H1 (cell line): ENCODE results near the gene ITGA3. TPM values are rescaled to one million over a fixed set of nuclear protein-coding genes. Genes with fewer than 3 reads are reported as not detected.
A peak's percentile ranks its signal among the peaks of the same experiment; 100 is the strongest.

Source experiments
- CTCF ChIA-PET: fragments of 300-600 bp; sonication (Branson Sonifier 250); formaldehyde crosslinking; loops from one replicate; lab custom pipeline; 2021; ENCODE audit not compliant: partially characterized antibody; lab: Charles Lee
- POLR2A ChIA-PET: fragments of 300-600 bp; sonication (Branson Sonifier 250); formaldehyde crosslinking; loops from one replicate; lab custom pipeline; 2021; ENCODE audit warnings: inconsistent platforms; ENCODE audit not compliant: partially characterized antibody; lab: Charles Lee
- DNase-seq, 2 experiments: peaks; one replicate each; pipeline versions ENCODE4 v3.0.0 to v3.0.0-alpha.2; 2010 to 2022; ENCODE audit warnings: low spot score in 2 of 2, low read depth in 1 of 2, mixed read lengths in 1 of 2
- FAIRE-seq: peaks from 2 replicates; lab custom pipeline; 2011; peaks lifted over from hg19 to GRCh38; lab: Jason Lieb, UNC
- H2AFZ ChIP-seq: 2 replicates; pipeline ENCODE4 v1.8.1; 2012; ENCODE audit warnings: low read length, inconsistent platforms
- H2AK5ac ChIP-seq: 2 replicates; pipeline ENCODE4 v1.6.1; 2013; ENCODE audit warnings: low read depth, low read length
- H2BK120ac ChIP-seq: replicated peaks from 2 replicates; pipeline ENCODE3; 2013; ENCODE audit warnings: low read depth, low read length, inconsistent platforms
- H2BK12ac ChIP-seq: 2 replicates; pipeline ENCODE4 v1.6.1; 2013; ENCODE audit warnings: low read depth, low read length
- H2BK15ac ChIP-seq: 2 replicates; pipeline ENCODE4 v1.6.1; 2013; ENCODE audit warnings: low read length
- H2BK20ac ChIP-seq: 2 replicates; pipeline ENCODE4 v1.6.1; 2013; ENCODE audit warnings: low read length
- H2BK5ac ChIP-seq: 2 replicates; pipeline ENCODE4 v1.6.1; 2013; ENCODE audit warnings: low read depth, low read length
- H3K14ac ChIP-seq: 2 replicates; pipeline ENCODE4 v1.6.1; 2013; ENCODE audit warnings: inconsistent platforms; ENCODE audit not compliant: insufficient read length
- H3K18ac ChIP-seq: 2 replicates; pipeline ENCODE4 v1.6.1; 2013; ENCODE audit warnings: low read length; ENCODE audit errors: extremely low read depth
- H3K23ac ChIP-seq: 2 replicates; pipeline ENCODE4 v1.6.1; 2013; ENCODE audit warnings: inconsistent platforms; ENCODE audit not compliant: insufficient read length
- H3K23me2 ChIP-seq: 2 replicates; pipeline ENCODE4 v1.6.1; 2013; ENCODE audit warnings: low read depth, low read length
- H3K27ac ChIP-seq: 2 replicates; pipeline ENCODE4 v1.6.1; 2011; ENCODE audit warnings: low read depth, low read length, inconsistent platforms
- H3K27me3 ChIP-seq, 4 experiments: replicated peaks in 1 of 4; 1 replicate in 1 of 4; 2 replicates in 3 of 4; pipeline versions ENCODE4 v1.6.1 to v1.8.1; 2011 to 2013; ENCODE audit warnings: low read length in 3 of 4, mild to moderate bottlenecking in 3 of 4, inconsistent platforms in 2 of 4, mixed read lengths in 2 of 4, moderate library complexity in 1 of 4; ENCODE audit not compliant: control insufficient read depth in 3 of 4, insufficient read depth in 3 of 4; ENCODE audit errors: extremely low read depth in 1 of 4
- H3K36me3 ChIP-seq, 4 experiments: 2 replicates each; pipeline versions ENCODE4 v1.6.1 to v1.8.1; 2011 to 2013; ENCODE audit warnings: mild to moderate bottlenecking in 4 of 4, low read length in 3 of 4, moderate library complexity in 2 of 4, control low read depth in 1 of 4, inconsistent platforms in 1 of 4; ENCODE audit not compliant: insufficient read depth in 4 of 4, control insufficient read depth in 2 of 4
- H3K4ac ChIP-seq: replicated peaks from 2 replicates; pipeline ENCODE3; 2013; ENCODE audit warnings: low read length, low read depth, mixed read lengths, inconsistent platforms; ENCODE audit not compliant: insufficient read length
- H3K4me1 ChIP-seq, 4 experiments: replicated peaks in 1 of 4; 1 replicate in 1 of 4; 2 replicates in 3 of 4; pipeline versions ENCODE4 v1.6.1 to v1.8.1; 2011 to 2013; ENCODE audit warnings: low read length in 3 of 4, inconsistent platforms in 2 of 4, mixed read lengths in 1 of 4; ENCODE audit not compliant: insufficient read depth in 4 of 4, control insufficient read depth in 3 of 4
- H3K4me2 ChIP-seq, 2 experiments: 2 replicates each; pipeline versions ENCODE4 v1.6.1 to v1.8.1; 2011 to 2013; ENCODE audit warnings: low read depth in 2 of 2, low read length in 2 of 2, control low read depth in 1 of 2, inconsistent platforms in 1 of 2, mild to moderate bottlenecking in 1 of 2; ENCODE audit not compliant: insufficient read depth in 1 of 2
- H3K4me3 ChIP-seq, 4 experiments: fragments of 200-600, 300-600 bp in 1 of 4; sonication (generic), shearing (Covaris generic), sonication (Bioruptor Twin) in 1 of 4; 2 replicates each; pipeline versions ENCODE4 v1.5.1 to v1.8.1; 2011 to 2016; ENCODE audit warnings: low read length in 4 of 4, low read depth in 3 of 4, control low read depth in 2 of 4, inconsistent platforms in 2 of 4, mild to moderate bottlenecking in 2 of 4, mixed read lengths in 1 of 4, moderate library complexity in 1 of 4; ENCODE audit not compliant: insufficient read depth in 2 of 4; ENCODE audit errors: extremely low read depth in 1 of 4
- H3K56ac ChIP-seq: replicated peaks from 2 replicates; pipeline ENCODE3; 2013; ENCODE audit warnings: low read depth, mild to moderate bottlenecking, mixed read lengths, low read length, inconsistent platforms; ENCODE audit not compliant: insufficient read length
- H3K79me1 ChIP-seq: 2 replicates; pipeline ENCODE4 v1.6.1; 2013; ENCODE audit warnings: low read depth, low read length, control low read depth
- H3K79me2 ChIP-seq, 2 experiments: 2 replicates each; pipeline versions ENCODE4 v1.6.1 to v1.8.1; 2012 to 2013; ENCODE audit warnings: low read length in 2 of 2, mild to moderate bottlenecking in 2 of 2, inconsistent platforms in 1 of 2; ENCODE audit not compliant: insufficient read depth in 2 of 2, control insufficient read depth in 1 of 2
- H3K9ac ChIP-seq, 4 experiments: replicated peaks in 1 of 4; 1 replicate in 1 of 4; 2 replicates in 3 of 4; pipeline versions ENCODE4 v1.6.1 to v1.8.1; 2011 to 2013; ENCODE audit warnings: low read depth in 3 of 4, low read length in 3 of 4, control low read depth in 2 of 4, mild to moderate bottlenecking in 2 of 4, moderate library complexity in 2 of 4, inconsistent platforms in 1 of 4; ENCODE audit errors: extremely low read depth in 1 of 4
- H3K9me3 ChIP-seq, 2 experiments: 2 replicates each; pipeline versions ENCODE4 v1.6.1 to v1.8.1; 2012 to 2013; ENCODE audit warnings: mild to moderate bottlenecking in 2 of 2, moderate library complexity in 2 of 2, control low read depth in 1 of 2, inconsistent platforms in 1 of 2, low read depth in 1 of 2, low read length in 1 of 2, mixed read lengths in 1 of 2; ENCODE audit not compliant: insufficient read depth in 2 of 2
- H4K20me1 ChIP-seq, 2 experiments: replicated peaks in 1 of 2; 2 replicates each; pipeline versions ENCODE3 to v1.8.1; 2011 to 2013; ENCODE audit warnings: inconsistent platforms in 2 of 2, low read length in 2 of 2, mild to moderate bottlenecking in 1 of 2; ENCODE audit not compliant: insufficient read depth in 2 of 2, control insufficient read depth in 1 of 2
- H4K5ac ChIP-seq: 2 replicates; pipeline ENCODE4 v1.6.1; 2013; ENCODE audit warnings: low read length, low read depth, mixed read lengths, inconsistent platforms; ENCODE audit not compliant: insufficient read length
- H4K8ac ChIP-seq: 2 replicates; pipeline ENCODE4 v1.8.0; 2013; ENCODE audit warnings: mild to moderate bottlenecking, moderate library complexity, low read length, inconsistent platforms; ENCODE audit not compliant: insufficient read depth; ENCODE audit errors: extremely low read depth
- H4K91ac ChIP-seq: replicated peaks from 2 replicates; pipeline ENCODE3; 2013; ENCODE audit warnings: low read length, mixed read lengths, inconsistent platforms; ENCODE audit not compliant: insufficient read length
- KDM5A ChIP-seq: fragments of 200-600 bp; IDR thresholded peaks from 2 replicates; pipeline ENCODE4 v1.7.1; 2012; ENCODE audit warnings: mild to moderate bottlenecking, low read length, inconsistent platforms, mixed read lengths
- RFX5 ChIP-seq: IDR thresholded peaks from 2 replicates; pipeline ENCODE4 v1.6.1; 2011; ENCODE audit warnings: low read depth, low read length, improper control_type of control experiment, borderline replicate concordance
- SP4 ChIP-seq: IDR thresholded peaks from 2 replicates; pipeline ENCODE4 v1.6.1; 2012; ENCODE audit warnings: low read length, inconsistent platforms
- TAF7 ChIP-seq: optimal IDR thresholded peaks from 2 replicates; pipeline ENCODE3; 2011; ENCODE audit warnings: low read depth, mild to moderate bottlenecking, inconsistent platforms, low read length, moderate library complexity, borderline replicate concordance
- TCF12 ChIP-seq: IDR thresholded peaks from 2 replicates; pipeline ENCODE4 v1.6.1; 2011; ENCODE audit warnings: low read depth, mild to moderate bottlenecking, low read length
- ZNF274 ChIP-seq: IDR thresholded peaks from 2 replicates; pipeline ENCODE4 v1.7.0; 2012; ENCODE audit warnings: low read length, borderline replicate concordance; ENCODE audit errors: extremely low read depth
- WGBS, 2 experiments: shearing (Covaris generic) in 1 of 2; methylation state at CpG; one replicate each; pipeline versions ENCODE4 v1.1.6 to v1.1.7; 2013 to 2015; ENCODE audit warnings: low lambda C conversion rate in 2 of 2, mixed read lengths in 2 of 2, inconsistent platforms in 1 of 2, low coverage in 1 of 2, missing lambda C conversion rate in 1 of 2; ENCODE audit not compliant: insufficient replicate concordance in 2 of 2, insufficient coverage in 1 of 2, insufficient read length in 1 of 2; ENCODE audit errors: extremely low coverage in 1 of 2, missing lambda C conversion rate in 1 of 2; 5-methylcytosine and 5-hydroxymethylcytosine counted together
- polyA plus RNA-seq, 7 experiments: library from polyadenylated mRNA; depleted of rRNA in 3 of 7; stranded (reverse) in 5 of 7; unstranded in 2 of 7; fragments of >200 nt in 5 of 7; fragments of 200-250 nt in 2 of 7; gene quantifications; 1 replicate in 5 of 7; 2 replicates in 1 of 7; 4 replicates in 1 of 7; pipeline versions ENCODE4 v1.2.1 to v1.2.3, GENCODE V29; 2011 to 2013; ENCODE audit warnings: missing spikeins in 2 of 7, mixed read lengths in 2 of 7
- total RNA-seq: library from RNA; stranded (reverse); fragmentation: NEBNext Ultra II Directional; extraction: Animal tissue kit (Norgen Biotek cat#: 25700); gene quantifications from 2 replicates; pipeline ENCODE4 v1.2.1, GENCODE V29; 2021
- TF ChIP-seq, protein P1 (sequence below), 3 experiments: IDR thresholded peaks; 1 replicate in 2 of 3; 2 replicates in 1 of 3; pipeline versions ENCODE4 v1.5.1 to v1.6.1; 2011; ENCODE audit warnings: low read length in 3 of 3, mild to moderate bottlenecking in 3 of 3, inconsistent platforms in 2 of 3, low read depth in 1 of 3, moderate library complexity in 1 of 3; ENCODE audit not compliant: insufficient read depth in 1 of 3; ENCODE audit errors: control extremely low read depth in 1 of 3

Gene ITGA3
- total and polyA plus RNA-seq, 2 of the 8 experiments (the other 6 are each of a cell fraction or from before 2014, with no cell fraction given) = 24.0 to 24.2 TPM

DNA sequence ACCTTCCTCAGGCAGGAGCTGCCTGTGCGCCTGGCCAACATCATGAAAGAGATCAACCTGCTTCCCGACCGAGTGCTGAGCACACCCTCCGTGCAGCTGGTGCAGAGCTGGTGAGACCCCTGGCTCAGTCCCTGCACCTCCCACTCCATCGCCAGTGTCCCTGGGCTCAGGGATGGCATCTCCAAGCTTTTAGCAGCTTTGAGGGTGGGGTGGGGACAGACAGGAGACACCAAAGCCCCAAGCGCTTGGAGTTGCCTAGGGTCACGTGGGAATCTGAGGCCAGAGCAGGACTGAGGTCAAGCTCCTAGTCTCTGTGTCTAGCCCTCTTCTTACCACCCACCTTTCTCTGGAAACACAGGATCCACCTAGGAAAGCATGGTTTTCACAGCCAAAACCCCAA lies 41.5 kb downstream of the ITGA3 start:
- Histone ChIP-seq H2AK5ac (no peak overlapping the region), H3K9ac (no peak overlapping the region)

More for the DNA sequence above, 41.5 kb downstream of the ITGA3 start:
- FAIRE-seq = no peak
- no peak overlapping the region for H3K4me3 ChIP-seq
- no peak overlapping the region for H4K5ac ChIP-seq
- H2BK5ac ChIP-seq = no peak overlapping the region
- ChIA-PET CTCF (interaction anchor here (0.9 to 15.7 kb wide), 6 partner anchors 10 to 299 kb away, joined by 3 to 412 read pairs (median 6); partner anchors contain the start of gene SGCA), POLR2A (interaction anchor here (1.8 kb wide), 1 partner anchor 14 kb away, joined by 5 read pairs; no protein-coding TSS in a partner anchor)
- peak overlapping the region; percentile 81; the same call in 1 of the 2 replicates for H2BK15ac ChIP-seq
- no peak overlapping the region for H3K27ac ChIP-seq
- no peaks in the 10 kb centered on the region for H3K9me3 ChIP-seq
- no peaks in the 10 kb centered on the region for H4K20me1 ChIP-seq
- H2AFZ ChIP-seq = no peak overlapping the region
- no peak overlapping the region for H3K56ac ChIP-seq
- peaks cover 0 to 3% (median 0%) of the 10 kb centered on the region in 4 experiments; a peak in 4 of 7 replicates for H3K27me3 ChIP-seq
- H3K23me2 ChIP-seq = peaks cover 17% of the 10 kb centered on the region
- H2BK120ac ChIP-seq = no peak overlapping the region
- H3K14ac ChIP-seq = no peak overlapping the region
- H3K18ac ChIP-seq = no peak overlapping the region
- no peak overlapping the region for H3K4me2 ChIP-seq
- H3K36me3 ChIP-seq = peaks cover 0 to 9% (median 0%) of the 10 kb centered on the region in 4 experiments; a peak in 1 of 8 replicates
- H2BK20ac ChIP-seq = no peak overlapping the region
- H4K91ac ChIP-seq = no peak overlapping the region
- peaks cover 0 to 24% (median 17%) of the 10 kb centered on the region in 4 experiments; a peak in 6 of 7 replicates for H3K4me1 ChIP-seq
- peaks cover 3% of the 10 kb centered on the region for H3K79me1 ChIP-seq
- no peak overlapping the region for H3K23ac ChIP-seq
- TF ChIP-seq ZNF274 (no peak), SP4 (no peak), KDM5A (no peak), TAF7 (no peak), TCF12 (no peak), RFX5 (no peak)
- TF ChIP-seq, protein P1, sequence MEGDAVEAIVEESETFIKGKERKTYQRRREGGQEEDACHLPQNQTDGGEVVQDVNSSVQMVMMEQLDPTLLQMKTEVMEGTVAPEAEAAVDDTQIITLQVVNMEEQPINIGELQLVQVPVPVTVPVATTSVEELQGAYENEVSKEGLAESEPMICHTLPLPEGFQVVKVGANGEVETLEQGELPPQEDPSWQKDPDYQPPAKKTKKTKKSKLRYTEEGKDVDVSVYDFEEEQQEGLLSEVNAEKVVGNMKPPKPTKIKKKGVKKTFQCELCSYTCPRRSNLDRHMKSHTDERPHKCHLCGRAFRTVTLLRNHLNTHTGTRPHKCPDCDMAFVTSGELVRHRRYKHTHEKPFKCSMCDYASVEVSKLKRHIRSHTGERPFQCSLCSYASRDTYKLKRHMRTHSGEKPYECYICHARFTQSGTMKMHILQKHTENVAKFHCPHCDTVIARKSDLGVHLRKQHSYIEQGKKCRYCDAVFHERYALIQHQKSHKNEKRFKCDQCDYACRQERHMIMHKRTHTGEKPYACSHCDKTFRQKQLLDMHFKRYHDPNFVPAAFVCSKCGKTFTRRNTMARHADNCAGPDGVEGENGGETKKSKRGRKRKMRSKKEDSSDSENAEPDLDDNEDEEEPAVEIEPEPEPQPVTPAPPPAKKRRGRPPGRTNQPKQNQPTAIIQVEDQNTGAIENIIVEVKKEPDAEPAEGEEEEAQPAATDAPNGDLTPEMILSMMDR (IDR thresholded peaks at IDR 0.05; ENCODE audit: control extremely low read depth in 1 of 3, insufficient read depth in 1 of 3, low read depth in 1 of 3, low read length in 3 of 3) = no peak
- WGBS, 2 experiments = 89% methylated on average over 7 of the region's 7 CpGs; no CpG with 5 or more reads in 1 of the 2 experiments
- H3K79me2 ChIP-seq = peaks cover 0 to 4% of the 10 kb centered on the region in 2 experiments; a peak in 1 of 4 replicates
- no peak overlapping the region for H3K4ac ChIP-seq
- no peak overlapping the region for H4K8ac ChIP-seq
- H2BK12ac ChIP-seq = no peak overlapping the region
- DNase-seq = no peak
